ENCODE measurements around the gene PRR18. TPM values are rescaled to one million over a fixed set of nuclear protein-coding genes. Genes with fewer than 3 reads are reported as not detected.

Gene PRR18
- polyA plus RNA-seq, 3 donors = 0.21 to 0.35 (median 0.25) TPM

Other genes starting within 250 kb of the PRR18 start
- under 1 TPM in 1 of 3 donors, not detected in 2; 0.07 TPM for gene TBXT, start 140.5 kb downstream of the PRR18 start, polyA plus RNA-seq (ENCODE audit: insufficient read length in 3 of 3)
- 10 to 100 TPM; 65.4 to 68.2 (median 68.1) TPM for gene SFT2D1, start 34.2 kb upstream of the PRR18 start, polyA plus RNA-seq (ENCODE audit: insufficient read length in 3 of 3)
- 10 to 100 TPM; 73.7 to 84.1 (median 82.6) TPM for gene MPC1, start 74.5 kb upstream of the PRR18 start, polyA plus RNA-seq (ENCODE audit: insufficient read length in 3 of 3)